ENCODE measurements around the gene CKM.

- TF ChIP-seq CHD2 (IDR thresholded peaks at IDR 0.05; ENCODE audit: borderline replicate concordance, low read depth, low read length) (no peak), GATAD2B (conservative IDR thresholded peaks at IDR 0.05; ENCODE audit: low read depth) (no peak), GABPA (IDR thresholded peaks at IDR 0.05; ENCODE audit: low read depth) (no peak), PBX3 (IDR thresholded peaks at IDR 0.05; ENCODE audit: insufficient replicate concordance, low read depth, low read length) (no peak), USF1 (IDR thresholded peaks at IDR 0.05; ENCODE audit: borderline replicate concordance, extremely low read length, insufficient read depth, low read depth, low read length) (no peak), MAX (IDR thresholded peaks at IDR 0.05; ENCODE audit: low read depth, low read length) (no peak), EP300 (IDR thresholded peaks at IDR 0.05; ENCODE audit: borderline replicate concordance in 1 of 2, control insufficient read depth in 1 of 2, low read depth in 2 of 2, low read length in 2 of 2) (no peak)
These were observed 59.7 kb downstream of the CKM start for GRCh38 chr19:45263013-45263412.
